H1 (cell line): ENCODE measurements around the gene CELF2. TPM values are rescaled to one million over a fixed set of nuclear protein-coding genes. Genes with fewer than 3 reads are reported as not detected.

Source experiments
- CTCF ChIA-PET: fragments of 300-600 bp; sonication (Branson Sonifier 250); formaldehyde crosslinking; loops from one replicate; lab custom pipeline; 2021; ENCODE audit not compliant: partially characterized antibody; lab: Charles Lee
- POLR2A ChIA-PET: fragments of 300-600 bp; sonication (Branson Sonifier 250); formaldehyde crosslinking; loops from one replicate; lab custom pipeline; 2021; ENCODE audit warnings: inconsistent platforms; ENCODE audit not compliant: partially characterized antibody; lab: Charles Lee
- DNase-seq, 2 experiments: peaks; one replicate each; pipeline versions ENCODE4 v3.0.0 to v3.0.0-alpha.2; 2010 to 2022; ENCODE audit warnings: low spot score in 2 of 2, low read depth in 1 of 2, mixed read lengths in 1 of 2
- FAIRE-seq: peaks from 2 replicates; lab custom pipeline; 2011; peaks lifted over from hg19 to GRCh38; lab: Jason Lieb, UNC
- H2AFZ ChIP-seq: 2 replicates; pipeline ENCODE4 v1.8.1; 2012; ENCODE audit warnings: low read length, inconsistent platforms
- H2AK5ac ChIP-seq: 2 replicates; pipeline ENCODE4 v1.6.1; 2013; ENCODE audit warnings: low read depth, low read length
- H2BK120ac ChIP-seq: replicated peaks from 2 replicates; pipeline ENCODE3; 2013; ENCODE audit warnings: low read depth, low read length, inconsistent platforms
- H2BK12ac ChIP-seq: 2 replicates; pipeline ENCODE4 v1.6.1; 2013; ENCODE audit warnings: low read depth, low read length
- H2BK15ac ChIP-seq: 2 replicates; pipeline ENCODE4 v1.6.1; 2013; ENCODE audit warnings: low read length
- H2BK20ac ChIP-seq: 2 replicates; pipeline ENCODE4 v1.6.1; 2013; ENCODE audit warnings: low read length
- H2BK5ac ChIP-seq: 2 replicates; pipeline ENCODE4 v1.6.1; 2013; ENCODE audit warnings: low read depth, low read length
- H3K14ac ChIP-seq: 2 replicates; pipeline ENCODE4 v1.6.1; 2013; ENCODE audit warnings: inconsistent platforms; ENCODE audit not compliant: insufficient read length
- H3K18ac ChIP-seq: 2 replicates; pipeline ENCODE4 v1.6.1; 2013; ENCODE audit warnings: low read length; ENCODE audit errors: extremely low read depth
- H3K23ac ChIP-seq: 2 replicates; pipeline ENCODE4 v1.6.1; 2013; ENCODE audit warnings: inconsistent platforms; ENCODE audit not compliant: insufficient read length
- H3K23me2 ChIP-seq: 2 replicates; pipeline ENCODE4 v1.6.1; 2013; ENCODE audit warnings: low read depth, low read length
- H3K27ac ChIP-seq: 2 replicates; pipeline ENCODE4 v1.6.1; 2011; ENCODE audit warnings: low read depth, low read length, inconsistent platforms
- H3K27me3 ChIP-seq, 4 experiments: replicated peaks in 1 of 4; 1 replicate in 1 of 4; 2 replicates in 3 of 4; pipeline versions ENCODE4 v1.6.1 to v1.8.1; 2011 to 2013; ENCODE audit warnings: low read length in 3 of 4, mild to moderate bottlenecking in 3 of 4, inconsistent platforms in 2 of 4, mixed read lengths in 2 of 4, moderate library complexity in 1 of 4; ENCODE audit not compliant: control insufficient read depth in 3 of 4, insufficient read depth in 3 of 4; ENCODE audit errors: extremely low read depth in 1 of 4
- H3K36me3 ChIP-seq, 4 experiments: 2 replicates each; pipeline versions ENCODE4 v1.6.1 to v1.8.1; 2011 to 2013; ENCODE audit warnings: mild to moderate bottlenecking in 4 of 4, low read length in 3 of 4, moderate library complexity in 2 of 4, control low read depth in 1 of 4, inconsistent platforms in 1 of 4; ENCODE audit not compliant: insufficient read depth in 4 of 4, control insufficient read depth in 2 of 4
- H3K4ac ChIP-seq: replicated peaks from 2 replicates; pipeline ENCODE3; 2013; ENCODE audit warnings: low read length, low read depth, mixed read lengths, inconsistent platforms; ENCODE audit not compliant: insufficient read length
- H3K4me1 ChIP-seq, 4 experiments: replicated peaks in 1 of 4; 1 replicate in 1 of 4; 2 replicates in 3 of 4; pipeline versions ENCODE4 v1.6.1 to v1.8.1; 2011 to 2013; ENCODE audit warnings: low read length in 3 of 4, inconsistent platforms in 2 of 4, mixed read lengths in 1 of 4; ENCODE audit not compliant: insufficient read depth in 4 of 4, control insufficient read depth in 3 of 4
- H3K4me2 ChIP-seq, 2 experiments: 2 replicates each; pipeline versions ENCODE4 v1.6.1 to v1.8.1; 2011 to 2013; ENCODE audit warnings: low read depth in 2 of 2, low read length in 2 of 2, control low read depth in 1 of 2, inconsistent platforms in 1 of 2, mild to moderate bottlenecking in 1 of 2; ENCODE audit not compliant: insufficient read depth in 1 of 2
- H3K4me3 ChIP-seq, 4 experiments: fragments of 200-600, 300-600 bp in 1 of 4; sonication (generic), shearing (Covaris generic), sonication (Bioruptor Twin) in 1 of 4; 2 replicates each; pipeline versions ENCODE4 v1.5.1 to v1.8.1; 2011 to 2016; ENCODE audit warnings: low read length in 4 of 4, low read depth in 3 of 4, control low read depth in 2 of 4, inconsistent platforms in 2 of 4, mild to moderate bottlenecking in 2 of 4, mixed read lengths in 1 of 4, moderate library complexity in 1 of 4; ENCODE audit not compliant: insufficient read depth in 2 of 4; ENCODE audit errors: extremely low read depth in 1 of 4
- H3K56ac ChIP-seq: replicated peaks from 2 replicates; pipeline ENCODE3; 2013; ENCODE audit warnings: low read depth, mild to moderate bottlenecking, mixed read lengths, low read length, inconsistent platforms; ENCODE audit not compliant: insufficient read length
- H3K79me1 ChIP-seq: 2 replicates; pipeline ENCODE4 v1.6.1; 2013; ENCODE audit warnings: low read depth, low read length, control low read depth
- H3K79me2 ChIP-seq, 2 experiments: 2 replicates each; pipeline versions ENCODE4 v1.6.1 to v1.8.1; 2012 to 2013; ENCODE audit warnings: low read length in 2 of 2, mild to moderate bottlenecking in 2 of 2, inconsistent platforms in 1 of 2; ENCODE audit not compliant: insufficient read depth in 2 of 2, control insufficient read depth in 1 of 2
- H3K9ac ChIP-seq, 4 experiments: replicated peaks in 1 of 4; 1 replicate in 1 of 4; 2 replicates in 3 of 4; pipeline versions ENCODE4 v1.6.1 to v1.8.1; 2011 to 2013; ENCODE audit warnings: low read depth in 3 of 4, low read length in 3 of 4, control low read depth in 2 of 4, mild to moderate bottlenecking in 2 of 4, moderate library complexity in 2 of 4, inconsistent platforms in 1 of 4; ENCODE audit errors: extremely low read depth in 1 of 4
- H3K9me3 ChIP-seq, 2 experiments: 2 replicates each; pipeline versions ENCODE4 v1.6.1 to v1.8.1; 2012 to 2013; ENCODE audit warnings: mild to moderate bottlenecking in 2 of 2, moderate library complexity in 2 of 2, control low read depth in 1 of 2, inconsistent platforms in 1 of 2, low read depth in 1 of 2, low read length in 1 of 2, mixed read lengths in 1 of 2; ENCODE audit not compliant: insufficient read depth in 2 of 2
- H4K20me1 ChIP-seq, 2 experiments: replicated peaks in 1 of 2; 2 replicates each; pipeline versions ENCODE3 to v1.8.1; 2011 to 2013; ENCODE audit warnings: inconsistent platforms in 2 of 2, low read length in 2 of 2, mild to moderate bottlenecking in 1 of 2; ENCODE audit not compliant: insufficient read depth in 2 of 2, control insufficient read depth in 1 of 2
- H4K5ac ChIP-seq: 2 replicates; pipeline ENCODE4 v1.6.1; 2013; ENCODE audit warnings: low read length, low read depth, mixed read lengths, inconsistent platforms; ENCODE audit not compliant: insufficient read length
- H4K8ac ChIP-seq: 2 replicates; pipeline ENCODE4 v1.8.0; 2013; ENCODE audit warnings: mild to moderate bottlenecking, moderate library complexity, low read length, inconsistent platforms; ENCODE audit not compliant: insufficient read depth; ENCODE audit errors: extremely low read depth
- H4K91ac ChIP-seq: replicated peaks from 2 replicates; pipeline ENCODE3; 2013; ENCODE audit warnings: low read length, mixed read lengths, inconsistent platforms; ENCODE audit not compliant: insufficient read length
- FOSL1 ChIP-seq: IDR thresholded peaks from 2 replicates; pipeline ENCODE4 v1.6.1; 2011; ENCODE audit warnings: mild to moderate bottlenecking, low read depth, low read length, moderate library complexity; ENCODE audit not compliant: insufficient read depth
- KDM5A ChIP-seq: fragments of 200-600 bp; IDR thresholded peaks from 2 replicates; pipeline ENCODE4 v1.7.1; 2012; ENCODE audit warnings: mild to moderate bottlenecking, low read length, inconsistent platforms, mixed read lengths
- NRF1 ChIP-seq: IDR thresholded peaks from 2 replicates; pipeline ENCODE4 v1.6.1; 2011; ENCODE audit warnings: mild to moderate bottlenecking, low read depth, low read length, improper control_type of control experiment
- POLR2A ChIP-seq, 2 experiments: IDR thresholded peaks; 1 replicate in 1 of 2; 2 replicates in 1 of 2; pipeline ENCODE4 v1.6.1; 2011; ENCODE audit warnings: low read depth in 2 of 2, low read length in 2 of 2, mild to moderate bottlenecking in 2 of 2; ENCODE audit errors: control extremely low read depth in 1 of 2
- RNF2 ChIP-seq: fragments of 200-900, 300-1000 bp; sonication (generic); IDR thresholded peaks from 2 replicates; pipeline ENCODE4 v1.7.1; 2016; ENCODE audit warnings: borderline replicate concordance, low read depth, mild to moderate bottlenecking, antibody characterized with exemption, low read length; ENCODE audit not compliant: poor library complexity, severe bottlenecking; ENCODE audit errors: missing control alignments
- RXRA ChIP-seq: IDR thresholded peaks from 2 replicates; pipeline ENCODE4 v1.6.1; 2011; ENCODE audit warnings: low read depth, mild to moderate bottlenecking, low read length, moderate library complexity; ENCODE audit not compliant: insufficient read depth
- SP4 ChIP-seq: IDR thresholded peaks from 2 replicates; pipeline ENCODE4 v1.6.1; 2012; ENCODE audit warnings: low read length, inconsistent platforms
- TAF1 ChIP-seq: IDR thresholded peaks from 2 replicates; pipeline ENCODE4 v1.6.1; 2011; ENCODE audit warnings: mild to moderate bottlenecking, low read depth, low read length
- WGBS, 2 experiments: shearing (Covaris generic) in 1 of 2; methylation state at CpG; one replicate each; pipeline versions ENCODE4 v1.1.6 to v1.1.7; 2013 to 2015; ENCODE audit warnings: low lambda C conversion rate in 2 of 2, mixed read lengths in 2 of 2, inconsistent platforms in 1 of 2, low coverage in 1 of 2, missing lambda C conversion rate in 1 of 2; ENCODE audit not compliant: insufficient replicate concordance in 2 of 2, insufficient coverage in 1 of 2, insufficient read length in 1 of 2; ENCODE audit errors: extremely low coverage in 1 of 2, missing lambda C conversion rate in 1 of 2; 5-methylcytosine and 5-hydroxymethylcytosine counted together
- polyA plus RNA-seq, 7 experiments: library from polyadenylated mRNA; depleted of rRNA in 3 of 7; stranded (reverse) in 5 of 7; unstranded in 2 of 7; fragments of >200 nt in 5 of 7; fragments of 200-250 nt in 2 of 7; gene quantifications; 1 replicate in 5 of 7; 2 replicates in 1 of 7; 4 replicates in 1 of 7; pipeline versions ENCODE4 v1.2.1 to v1.2.3, GENCODE V29; 2011 to 2013; ENCODE audit warnings: missing spikeins in 2 of 7, mixed read lengths in 2 of 7
- total RNA-seq: library from RNA; stranded (reverse); fragmentation: NEBNext Ultra II Directional; extraction: Animal tissue kit (Norgen Biotek cat#: 25700); gene quantifications from 2 replicates; pipeline ENCODE4 v1.2.1, GENCODE V29; 2021

The CELF2 gene
- total and polyA plus RNA-seq, 2 of the 8 experiments (the other 6 are each of a cell fraction or from before 2014, with no cell fraction given): 18.3 to 22.7 TPM

DNA sequence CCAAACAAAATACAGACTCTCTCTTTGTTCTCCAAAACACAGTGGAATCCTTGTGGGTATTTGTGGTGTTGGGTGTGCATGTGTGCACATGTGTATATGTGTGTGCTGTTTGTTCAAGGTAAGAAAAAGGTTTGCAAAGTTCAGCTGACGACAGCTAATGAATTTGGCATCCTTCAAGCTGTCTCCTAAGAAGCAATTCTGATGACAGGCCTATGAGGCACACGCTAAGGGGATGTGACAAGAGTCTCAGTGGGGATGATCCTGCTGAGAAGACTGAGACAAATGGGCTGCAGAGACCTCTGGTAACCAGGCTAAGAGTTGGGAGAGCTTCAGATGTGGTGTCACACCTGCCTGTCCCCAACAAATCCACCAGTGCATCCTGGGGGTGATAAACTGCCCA is 26.5 kb upstream of the CELF2 start:
- FAIRE-seq: no peak
- WGBS, 2 experiments: 80% methylated on average over 2 of the region's 2 CpGs; no CpG with 5 or more reads in 1 of the 2 experiments
- H3K4me2 ChIP-seq: no peak overlapping the region
- no peak for TF ChIP-seq TAF1
- TF ChIP-seq FOSL1: no peak
- no peak for TF ChIP-seq SP4
- no peak for TF ChIP-seq RXRA
- no peak for TF ChIP-seq RNF2
- no peak for TF ChIP-seq KDM5A
- TF ChIP-seq POLR2A (IDR thresholded peaks at IDR 0.05; ENCODE audit: control extremely low read depth in 1 of 2, low read depth in 2 of 2, low read length in 2 of 2): no peak
- TF ChIP-seq NRF1: no peak

More for the DNA sequence above, 26.5 kb upstream of the CELF2 start:
- Histone ChIP-seq H2BK15ac (no peak overlapping the region), H3K79me1 (no peaks in the 10 kb centered on the region), H2AK5ac (no peak overlapping the region), H3K4ac (no peak overlapping the region), H3K23ac (no peak overlapping the region), H3K18ac (no peak overlapping the region), H4K8ac (no peak overlapping the region), H3K4me3 (no peak overlapping the region), H3K27me3 (no peaks in the 10 kb centered on the region), H3K36me3 (no peaks in the 10 kb centered on the region), H2BK120ac (no peak overlapping the region), H2BK12ac (no peak overlapping the region), H3K56ac (no peak overlapping the region), H3K14ac (no peak overlapping the region), H4K20me1 (no peaks in the 10 kb centered on the region), H3K4me1 (no peaks in the 10 kb centered on the region), H2BK5ac (no peak overlapping the region), H2BK20ac (no peak overlapping the region), H3K9me3 (0 out of 4 replicates have a peak, but pooled peaks cover 2 to 3% of the 10 kb centered on the region in 2 experiments), H4K91ac (no peak overlapping the region), H3K79me2 (no peaks in the 10 kb centered on the region), H2AFZ (no peak overlapping the region), H3K27ac (no peak overlapping the region), H3K23me2 (no peaks in the 10 kb centered on the region), H3K9ac (no peak overlapping the region), H4K5ac (no peak overlapping the region)
- CTCF ChIA-PET: no interaction called here
- no peak for DNase-seq
- POLR2A ChIA-PET: no interaction called here
